NK-92 (cell line): ENCODE results near the gene AP2M1.
"Not testable (repeated sequence)": the region's sequence is repeated elsewhere in the genome, so short reads cannot be mapped to it uniquely, and the experiment has no call there.

Source experiments
- DNase-seq: peaks from one replicate; lab custom pipeline; 2025; ENCODE audit not compliant: unreplicated experiment; lab: John Stamatoyannopoulos, UW

Gene AP2M1

DNA sequence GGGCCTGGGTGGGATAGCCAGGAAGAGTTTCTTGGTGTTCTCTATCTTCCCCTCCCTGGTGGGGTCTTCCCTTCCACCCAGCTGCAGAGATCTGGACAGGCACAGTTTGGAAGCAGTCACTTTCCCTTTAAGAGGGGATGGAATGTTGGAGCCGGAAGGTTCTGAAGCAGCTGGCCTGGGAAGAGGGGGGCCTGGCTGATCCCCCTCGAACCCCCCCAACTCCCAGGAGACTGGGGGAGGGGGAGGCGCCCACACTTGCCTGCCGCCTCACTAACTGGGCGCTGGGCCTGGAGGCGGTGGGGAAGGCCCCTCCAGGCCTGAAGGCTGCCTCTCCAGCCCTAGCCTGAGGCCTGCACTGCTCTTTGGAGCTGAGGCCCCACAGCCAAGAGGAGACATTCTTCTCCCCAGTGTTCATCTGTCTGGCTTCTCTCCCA lies 18.1 kb upstream of the AP2M1 start:
- no peak for DNase-seq

GRCh38 chr3:184157206-184157605 lies 17.4 kb upstream of the AP2M1 start:
- no peak for DNase-seq

GRCh38 chr3:184158404-184158803 lies 16.3 kb upstream of the AP2M1 start:
- DNase-seq = no peak

DNA sequence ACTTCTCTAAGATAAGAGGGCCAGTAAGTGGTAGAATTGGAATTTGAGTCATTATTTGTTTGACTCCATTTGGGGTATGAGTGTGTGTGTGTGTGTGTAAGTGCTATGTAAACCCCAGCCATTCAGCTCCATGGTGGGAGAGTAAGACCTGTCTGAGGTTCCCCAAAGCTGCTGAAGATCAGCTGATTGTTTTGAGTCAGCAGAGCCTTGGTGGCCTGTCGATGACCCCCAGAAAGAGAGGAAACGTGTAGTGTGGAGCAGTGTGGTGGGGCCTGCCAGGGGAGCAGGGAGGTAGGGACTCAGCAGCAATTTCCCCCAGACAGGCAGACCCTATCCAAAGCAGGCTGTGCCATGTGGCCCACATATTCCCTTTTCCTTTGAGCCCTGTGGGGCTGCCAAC lies 14.2 kb upstream of the AP2M1 start:
- DNase-seq = no peak

DNA sequence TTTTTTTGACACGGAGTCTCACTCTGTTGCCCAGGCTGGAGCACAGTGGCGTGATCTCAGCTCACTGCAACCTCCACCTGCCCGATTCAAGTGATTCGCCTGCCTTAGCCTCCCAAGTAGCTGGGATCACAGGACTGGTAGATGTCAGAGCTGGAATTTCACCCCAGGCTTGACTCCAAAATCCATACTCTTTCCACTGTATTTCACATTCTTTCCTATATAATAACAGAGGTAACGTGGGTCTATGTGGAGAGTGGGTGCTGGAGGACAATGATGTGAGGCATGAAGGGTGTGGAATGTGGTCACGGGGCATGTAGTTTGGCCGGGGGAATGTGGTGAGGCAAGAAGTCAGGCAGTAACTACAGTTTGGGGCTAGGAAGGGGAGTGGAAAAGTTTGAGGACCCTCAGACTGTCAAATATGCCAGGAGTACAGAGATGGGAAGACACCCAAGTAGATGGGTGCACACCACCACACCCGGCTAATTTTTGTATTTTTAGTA lies 12.0 kb upstream of the AP2M1 start:
- not testable (repeated sequence) for DNase-seq

DNA sequence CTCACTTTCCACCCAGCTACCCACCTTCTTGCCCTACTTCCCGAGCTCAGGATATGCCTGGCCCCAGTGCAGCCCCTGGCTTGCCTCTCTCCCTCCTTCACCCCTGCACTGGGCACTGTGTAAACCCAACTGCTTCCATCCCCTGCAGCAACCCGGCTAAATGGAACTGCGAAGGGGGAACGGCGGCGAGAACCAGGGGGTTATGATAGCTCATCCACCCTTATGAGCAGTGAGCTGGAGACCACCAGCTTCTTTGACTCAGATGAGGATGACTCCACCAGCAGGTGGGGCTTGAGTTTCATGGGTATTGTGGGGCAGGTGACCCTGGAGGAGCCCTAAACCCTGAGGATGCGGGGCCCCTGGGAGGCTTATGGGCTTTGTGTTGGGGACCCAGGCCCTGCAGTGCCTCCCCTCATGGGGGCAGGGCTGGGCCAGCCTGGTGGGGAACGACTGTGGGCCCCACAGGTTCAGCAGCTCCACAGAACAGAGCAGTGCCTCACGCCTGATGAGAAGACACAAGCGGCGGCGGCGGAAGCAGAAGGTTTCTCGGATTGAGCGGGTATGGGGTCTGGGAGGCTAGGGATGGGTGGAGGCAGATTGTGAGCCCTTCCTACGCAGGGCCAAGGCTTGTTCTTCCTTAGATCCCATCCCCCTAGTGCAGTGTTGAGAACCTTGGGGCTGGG lies 9.9 kb upstream of the AP2M1 start:
- no peak for DNase-seq

DNA sequence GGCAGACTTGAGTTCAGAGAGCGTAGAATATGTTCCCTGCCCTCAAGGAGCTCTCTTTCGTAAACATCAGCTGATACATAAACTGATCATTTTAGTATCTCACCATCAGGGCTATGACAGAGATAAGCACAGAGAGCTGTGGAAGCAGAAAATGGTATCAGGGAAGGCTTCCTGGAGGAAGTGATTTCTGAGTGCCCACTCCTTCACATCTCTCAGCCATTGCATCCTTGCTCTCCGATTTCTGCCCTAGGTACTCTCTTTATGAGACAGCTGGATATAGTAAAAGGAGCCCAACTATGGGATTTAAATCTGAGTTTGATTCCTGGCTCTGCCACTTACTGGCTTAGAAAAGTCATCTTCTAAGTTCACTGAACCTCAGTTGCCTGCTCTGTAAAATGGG lies 9.1 kb upstream of the AP2M1 start:
- DNase-seq = no peak

DNA sequence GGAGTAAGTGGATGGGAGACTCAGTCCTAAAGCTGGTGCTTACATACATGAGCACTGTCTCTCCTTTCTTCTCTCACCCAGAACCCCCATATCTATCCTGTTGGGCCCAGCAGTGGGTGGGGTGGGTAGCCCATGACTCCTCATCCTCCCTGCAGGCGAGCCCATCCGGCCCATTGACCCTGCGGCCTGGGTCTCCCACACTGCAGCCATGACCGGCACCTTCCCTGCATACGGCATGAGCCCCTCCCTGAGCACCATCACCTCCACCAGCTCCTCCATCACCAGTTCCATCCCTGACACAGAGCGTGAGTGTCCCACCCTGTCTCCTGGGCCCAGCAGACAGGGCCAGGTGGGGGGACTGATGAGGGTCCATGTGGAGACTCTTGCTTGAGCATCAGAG lies 8.0 kb upstream of the AP2M1 start:
- no peak for DNase-seq

- no peak for DNase-seq
Observed at GRCh38 chr3:184167786-184168185, 6.9 kb upstream of the AP2M1 start.

DNA sequence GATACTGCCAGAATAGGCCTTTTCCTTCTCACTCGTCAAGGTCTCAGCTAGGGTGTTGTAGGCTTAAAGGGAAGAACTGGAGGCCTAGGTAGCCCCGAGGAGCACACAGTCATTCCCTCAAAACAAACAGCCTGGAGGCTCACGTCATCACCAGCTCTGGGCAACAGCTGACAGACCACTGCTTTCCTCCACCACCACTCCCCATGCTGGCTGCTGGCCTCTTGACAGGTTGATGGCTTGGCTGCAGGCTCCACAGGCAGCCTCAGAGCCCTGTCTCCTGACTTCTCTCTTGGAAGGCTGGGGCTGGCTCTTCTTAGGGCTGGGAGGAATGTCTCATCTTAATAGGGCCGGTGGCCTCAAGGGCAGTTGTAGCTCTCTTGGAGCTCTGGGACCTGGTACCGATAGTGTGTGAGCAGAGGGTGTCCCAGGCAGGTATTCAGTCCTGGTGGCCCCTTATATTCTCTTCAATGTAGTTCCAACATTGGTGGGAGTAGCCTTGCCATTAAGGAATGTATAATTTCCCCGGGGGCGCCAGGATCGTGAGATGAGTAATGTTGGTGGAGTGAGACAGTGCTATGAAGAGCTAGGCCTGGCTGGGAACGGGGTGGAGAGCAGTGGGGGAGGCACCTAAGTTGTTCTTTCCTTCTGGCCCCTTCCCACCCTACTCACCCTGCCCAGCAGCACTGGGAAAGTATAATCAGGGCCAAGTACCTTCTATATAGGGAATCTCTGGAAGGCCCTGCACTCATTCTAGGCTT lies 6.1 kb upstream of the AP2M1 start:
- no peak for DNase-seq

- no peak for DNase-seq
Observed at GRCh38 chr3:184169896-184170875, 4.5 kb upstream of the AP2M1 start.

DNA sequence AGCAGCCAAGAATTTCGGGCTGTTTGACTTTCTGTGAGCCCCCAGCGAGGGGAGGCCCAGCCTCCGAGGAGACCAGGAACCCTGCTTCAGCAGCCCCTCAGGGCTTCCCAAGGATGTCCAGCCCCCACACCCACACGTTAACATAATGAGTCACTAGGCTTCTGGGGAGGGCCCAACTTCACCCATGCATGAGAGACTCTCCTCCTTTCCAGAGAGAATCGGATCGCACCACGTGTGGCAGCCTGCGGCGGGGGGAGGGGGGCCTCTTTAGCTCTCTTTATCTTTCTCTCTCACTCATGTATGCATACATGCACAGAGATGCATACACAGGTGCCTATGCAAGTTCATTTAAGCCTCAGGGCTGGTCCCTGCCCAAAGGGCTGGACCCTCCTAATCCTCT lies 3.1 kb upstream of the AP2M1 start:
- DNase-seq = no peak

- DNase-seq = no peak
Observed at GRCh38 chr3:184172681-184173373, 1.8 kb upstream of the AP2M1 start.

- no peak for DNase-seq
Observed at GRCh38 chr3:184173374-184173722, 1.3 kb upstream of the AP2M1 start.

GRCh38 chr3:184174284-184174645 lies 390 bp upstream of the AP2M1 start:
- DNase-seq = no peak

GRCh38 chr3:184175506-184175905 lies 851 bp downstream of the AP2M1 start:
- DNase-seq = no peak

DNA sequence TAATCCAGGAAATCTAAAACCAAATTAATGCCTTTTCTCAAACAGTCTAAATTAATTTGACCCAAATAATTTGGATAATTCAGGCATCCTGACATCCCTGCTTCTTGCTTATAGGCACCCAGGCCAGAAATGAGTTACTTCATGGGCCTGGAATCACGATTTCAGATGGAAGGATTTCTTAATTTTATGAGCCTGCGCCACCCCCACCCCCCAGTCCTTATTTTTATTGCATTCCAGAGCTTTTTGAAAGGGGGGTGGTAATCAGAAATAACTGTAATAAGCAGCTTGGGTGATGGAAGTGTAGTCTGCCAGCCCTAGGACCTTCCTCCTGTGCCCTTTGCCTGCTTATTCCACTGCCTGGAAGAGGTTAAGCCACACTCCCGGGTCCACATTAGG lies 1.3 kb downstream of the AP2M1 start:
- no peak for DNase-seq

DNA sequence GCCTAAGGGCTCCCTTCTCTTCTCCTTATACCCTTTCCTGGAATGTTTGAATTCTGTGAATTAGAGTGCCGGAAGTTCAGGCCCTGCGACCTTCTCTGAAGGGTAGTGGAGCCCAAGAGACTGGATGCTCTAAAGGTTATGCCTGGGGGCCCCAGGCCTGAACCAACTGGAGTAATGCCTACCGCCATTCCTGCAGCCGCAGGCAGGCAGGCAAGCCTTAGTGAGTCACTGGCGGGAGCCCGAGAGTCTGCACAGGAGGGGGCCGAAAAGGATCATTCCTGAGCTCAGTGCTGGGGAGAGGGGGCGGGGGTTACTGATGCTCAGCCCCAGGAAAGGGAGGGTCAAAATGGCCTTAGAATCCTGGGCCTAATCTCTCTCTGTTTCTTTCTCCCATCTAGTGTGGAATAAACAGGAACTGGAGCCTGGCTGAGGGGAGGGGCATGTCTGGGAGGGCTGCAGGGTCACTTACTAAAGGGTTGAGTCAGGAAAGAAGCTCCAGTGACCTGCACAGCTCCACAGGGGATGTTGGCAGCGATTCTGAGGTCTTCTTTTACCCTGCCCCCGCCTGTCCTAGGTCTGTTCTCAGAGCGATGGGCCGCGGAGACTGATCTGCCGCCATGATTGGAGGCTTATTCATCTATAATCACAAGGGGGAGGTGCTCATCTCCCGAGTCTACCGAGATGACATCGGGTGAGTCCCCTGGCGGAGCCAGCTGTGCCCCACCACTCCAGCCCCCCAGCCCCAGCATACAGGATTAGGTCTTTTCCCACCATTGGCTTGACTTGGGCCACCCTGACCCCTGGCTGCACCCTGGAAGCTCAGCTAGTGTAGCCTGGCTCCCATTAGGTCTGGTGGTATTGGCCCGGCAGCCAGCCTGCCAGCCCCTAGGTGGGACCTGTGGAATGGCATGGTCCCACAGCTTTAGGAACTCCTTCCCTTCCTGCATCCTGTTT lies 2.0 kb downstream of the AP2M1 start:
- no peak for DNase-seq

DNA sequence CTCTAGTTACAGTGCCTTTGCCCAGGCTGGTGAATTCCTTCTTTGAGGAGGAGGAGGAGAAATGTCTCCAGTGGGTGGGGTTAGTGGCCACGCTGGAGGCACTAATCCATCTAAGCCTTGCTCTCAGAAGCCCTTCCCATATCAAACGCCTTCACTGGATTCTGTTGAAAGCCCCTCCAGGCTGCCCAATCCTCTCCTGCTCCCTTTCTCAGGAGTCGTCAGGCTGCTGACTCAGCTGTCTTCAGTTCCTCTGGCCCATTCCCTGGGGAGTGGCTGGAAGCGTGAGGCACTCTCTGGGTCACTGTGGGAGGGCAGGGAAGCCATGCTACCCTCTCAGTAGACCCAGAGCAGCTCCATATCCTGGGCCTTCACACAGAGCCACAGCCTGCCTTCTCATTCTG lies 2.7 kb downstream of the AP2M1 start:
- DNase-seq = no peak

GRCh38 chr3:184177767-184178306 lies 3.2 kb downstream of the AP2M1 start:
- DNase-seq = no peak
